Measurements from ENCODE around the gene ZNF366. TPM values are rescaled to one million over a fixed set of nuclear protein-coding genes. Genes with fewer than 3 reads are reported as not detected.

ZNF366 gene
- total RNA-seq, 1 donor, result not detected

GRCh38 chr5:72427016-72427415 is 80.2 kb downstream of the ZNF366 start:
- no peak for DNase-seq (ENCODE audit: low read depth)
- H3K4me3 ChIP-seq (ENCODE audit: low read depth, low read length), result no peak overlapping the region
- TF ChIP-seq CTCF (IDR thresholded peaks at IDR 0.05; ENCODE audit: insufficient read depth, low read length), result no peak

- no peak for TF ChIP-seq CTCF (IDR thresholded peaks at IDR 0.05; ENCODE audit: insufficient read depth, low read length)
- DNase-seq (ENCODE audit: low read depth), result no peak
- no peak overlapping the region for H3K4me3 ChIP-seq (ENCODE audit: low read depth, low read length)
These were observed 81.2 kb downstream of the ZNF366 start for GRCh38 chr5:72426019-72426418.

GRCh38 chr5:72418271-72418670 is 88.9 kb downstream of the ZNF366 start:
- DNase-seq (ENCODE audit: low read depth), result no peak
- no peak overlapping the region for H3K4me3 ChIP-seq (ENCODE audit: low read depth, low read length)
- TF ChIP-seq CTCF (IDR thresholded peaks at IDR 0.05; ENCODE audit: insufficient read depth, low read length), result no peak

DNA sequence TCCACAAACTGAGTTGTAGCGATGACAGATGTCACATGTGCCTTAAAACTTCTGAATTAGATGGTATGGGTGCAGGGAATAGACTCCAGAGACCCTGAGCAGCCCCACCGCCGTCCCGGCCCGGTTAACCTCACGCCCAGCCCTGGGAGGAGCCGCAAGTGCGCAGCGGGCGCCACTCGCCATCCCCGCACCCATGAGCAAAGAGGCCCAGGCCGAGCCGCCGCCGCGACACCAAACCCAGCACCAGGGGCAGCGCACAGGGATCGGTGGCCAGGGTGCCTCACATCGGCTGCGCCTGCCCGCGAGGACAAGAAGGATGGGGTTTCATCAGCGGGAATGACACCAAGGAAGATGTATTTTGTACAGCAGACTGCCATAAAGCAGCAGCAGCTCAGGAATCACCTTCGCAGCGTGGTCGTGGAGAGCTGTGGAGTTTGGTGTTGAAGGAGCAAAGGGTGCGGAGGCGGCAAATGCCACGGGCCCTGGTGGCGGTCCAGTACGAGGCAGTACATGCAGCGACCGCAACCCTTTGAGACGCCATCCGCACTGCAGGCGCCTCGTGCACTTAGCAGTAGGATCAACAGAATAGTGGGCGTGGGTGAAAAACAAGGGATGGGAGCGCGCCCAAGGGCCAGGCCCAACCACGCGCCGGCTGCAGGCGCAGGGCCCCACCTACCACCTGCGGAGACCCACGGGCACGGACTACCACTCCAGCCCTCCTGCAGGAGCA is 89.7 kb downstream of the ZNF366 start:
- no peak for DNase-seq (ENCODE audit: low read depth)
- TF ChIP-seq CTCF (IDR thresholded peaks at IDR 0.05; ENCODE audit: insufficient read depth, low read length), result no peak
- H3K4me3 ChIP-seq (ENCODE audit: low read depth, low read length), result no peak overlapping the region

DNA sequence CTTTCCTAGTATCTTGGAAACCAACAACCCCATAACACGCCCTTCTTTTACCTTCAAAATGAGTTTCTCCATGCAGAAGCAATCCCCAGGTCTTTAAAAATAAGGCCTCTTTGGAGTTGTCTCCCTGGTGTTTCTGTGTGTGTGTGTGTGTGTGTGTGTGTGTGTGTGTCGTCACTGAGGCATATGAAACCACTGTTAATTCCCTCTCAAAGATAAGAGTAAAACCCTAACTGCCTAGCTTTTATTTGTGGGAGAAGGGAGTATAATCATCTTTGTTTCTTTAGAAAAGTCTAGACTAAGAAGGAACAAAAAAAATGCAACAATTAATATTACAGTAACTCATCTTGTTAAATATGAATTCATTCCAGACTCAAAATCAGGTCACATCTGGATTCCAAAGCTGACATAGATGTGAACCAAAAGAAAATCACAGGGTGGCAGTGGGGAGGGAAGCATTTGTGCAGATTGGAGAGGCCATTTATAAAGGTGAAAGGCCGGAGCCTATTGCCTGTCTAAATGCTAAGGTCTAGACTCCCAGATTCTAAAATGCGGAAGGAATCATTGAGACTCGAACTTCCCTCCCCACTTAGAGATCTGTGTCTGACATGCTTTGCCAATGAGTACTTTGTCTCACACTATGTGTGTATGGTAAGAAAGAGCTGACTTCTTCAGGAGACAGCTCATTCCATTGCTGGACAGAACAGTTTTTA is 91.4 kb downstream of the ZNF366 start:
- TF ChIP-seq CTCF (IDR thresholded peaks at IDR 0.05; ENCODE audit: insufficient read depth, low read length), result no peak
- H3K4me3 ChIP-seq (ENCODE audit: low read depth, low read length), result no peak overlapping the region
- DNase-seq (ENCODE audit: low read depth), result no peak

GRCh38 chr5:72412283-72413055 is 94.7 kb downstream of the ZNF366 start:
- peak; percentile 38 for TF ChIP-seq CTCF (IDR thresholded peaks at IDR 0.05; ENCODE audit: insufficient read depth, low read length)

More at GRCh38 chr5:72412283-72413055, 94.7 kb downstream of the ZNF366 start:
- no peak overlapping the region for H3K4me3 ChIP-seq (ENCODE audit: low read depth, low read length)
- peak; percentile 74 for DNase-seq (ENCODE audit: low read depth)

All from fibroblast of the aortic adventitia (primary cell).